ENCODE data around the gene GAPDH.

The GAPDH gene

DNA sequence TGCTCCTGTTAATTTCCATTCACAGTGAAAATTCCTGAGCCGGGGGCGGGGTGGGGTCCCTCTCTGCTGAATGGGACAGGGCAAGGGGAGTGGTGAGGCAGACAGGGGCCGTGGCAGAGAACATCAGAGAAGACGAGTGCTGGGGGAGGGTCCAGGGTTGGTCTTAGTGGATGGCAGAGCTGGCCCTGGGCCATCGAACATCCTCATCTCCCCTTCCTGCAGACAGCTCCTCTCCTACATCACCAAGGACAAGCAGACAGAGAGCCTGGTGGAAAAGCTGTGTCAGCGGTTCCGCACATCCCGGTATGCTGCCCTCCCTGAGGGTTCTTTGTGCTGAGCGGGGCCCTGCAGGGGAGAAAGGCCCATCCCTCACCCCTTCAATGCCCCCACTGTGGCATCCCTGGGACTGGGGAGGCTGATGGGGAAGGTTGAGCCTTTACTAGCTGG lies 5.0 kb upstream of the GAPDH start:
- DNase-seq (ENCODE audit: low spot score) = no peak

DNA sequence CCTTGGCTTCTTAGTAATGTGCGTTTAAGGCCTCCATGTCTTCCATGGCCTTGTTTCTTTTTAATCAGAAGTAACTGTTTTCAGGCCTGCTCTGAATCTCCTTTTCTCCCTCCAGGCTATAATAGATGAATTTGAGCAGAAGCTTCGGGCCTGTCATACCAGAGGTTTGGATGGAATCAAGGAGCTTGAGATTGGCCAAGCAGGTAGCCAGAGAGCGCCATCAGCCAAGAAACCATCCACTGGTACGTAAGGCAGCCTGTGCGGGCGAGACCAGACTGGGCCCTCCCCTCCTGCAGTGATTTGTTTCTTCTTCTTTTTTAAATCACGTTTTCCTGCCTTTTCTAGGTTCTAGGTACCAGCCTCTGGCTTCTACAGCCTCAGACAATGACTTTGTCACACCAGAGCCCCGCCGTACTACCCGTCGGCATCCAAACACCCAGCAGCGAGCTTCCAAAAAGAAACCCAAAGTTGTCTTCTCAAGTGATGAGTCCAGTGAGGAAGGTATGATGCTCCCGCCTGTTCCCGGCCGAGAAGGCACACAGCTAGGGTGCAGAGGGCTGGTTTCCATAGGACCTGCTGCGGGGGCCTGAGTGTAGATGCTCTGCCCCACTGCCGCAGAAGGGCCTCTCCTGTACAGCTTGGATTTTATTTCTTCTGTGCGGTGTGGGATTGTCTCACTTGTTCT lies 3.6 kb upstream of the GAPDH start:
- no peak for DNase-seq (ENCODE audit: low spot score)

DNA sequence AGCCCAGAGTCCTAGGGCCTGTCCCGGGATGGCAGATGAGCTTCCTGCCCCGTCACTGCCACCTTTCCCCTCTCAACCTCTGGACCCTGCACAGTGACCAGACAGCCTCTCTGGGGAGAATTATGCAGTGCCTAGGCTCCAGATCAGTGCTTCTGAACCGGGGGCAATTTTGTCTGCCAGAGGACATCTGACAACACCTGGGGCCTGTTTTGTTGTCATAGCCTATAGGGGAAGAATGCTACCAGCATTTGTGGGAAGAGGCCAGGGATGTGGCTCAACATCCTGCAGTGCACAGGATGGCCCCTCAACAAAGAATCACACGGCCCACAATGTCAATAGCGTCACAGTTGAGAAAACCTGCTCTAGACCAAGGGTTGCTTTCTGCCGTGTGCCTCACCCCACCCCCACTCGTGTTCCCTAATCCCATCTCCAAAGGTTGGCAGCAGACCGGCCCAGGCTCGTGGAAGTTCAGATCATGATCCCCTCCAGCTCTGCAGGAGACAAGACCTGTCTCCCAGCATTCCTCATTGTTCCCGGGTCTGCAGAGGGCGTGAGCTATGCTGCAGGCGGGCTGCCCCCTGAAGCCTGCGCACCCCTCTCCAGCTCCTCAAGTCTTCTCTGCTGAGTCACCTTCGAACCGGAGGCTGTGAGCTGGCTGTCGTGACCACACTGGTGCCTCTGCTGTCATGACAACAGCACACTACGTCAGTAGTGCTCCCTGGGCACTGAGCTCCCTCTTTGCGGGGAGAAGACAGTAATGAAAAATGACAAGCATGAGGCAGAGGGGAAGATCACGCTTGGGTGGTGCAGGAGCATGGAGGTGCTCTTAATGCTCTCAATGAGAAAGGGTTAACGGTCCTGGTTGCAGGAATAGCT lies 2.0 kb upstream of the GAPDH start:
- DNase-seq (ENCODE audit: low spot score) = peak; percentile 83

DNA sequence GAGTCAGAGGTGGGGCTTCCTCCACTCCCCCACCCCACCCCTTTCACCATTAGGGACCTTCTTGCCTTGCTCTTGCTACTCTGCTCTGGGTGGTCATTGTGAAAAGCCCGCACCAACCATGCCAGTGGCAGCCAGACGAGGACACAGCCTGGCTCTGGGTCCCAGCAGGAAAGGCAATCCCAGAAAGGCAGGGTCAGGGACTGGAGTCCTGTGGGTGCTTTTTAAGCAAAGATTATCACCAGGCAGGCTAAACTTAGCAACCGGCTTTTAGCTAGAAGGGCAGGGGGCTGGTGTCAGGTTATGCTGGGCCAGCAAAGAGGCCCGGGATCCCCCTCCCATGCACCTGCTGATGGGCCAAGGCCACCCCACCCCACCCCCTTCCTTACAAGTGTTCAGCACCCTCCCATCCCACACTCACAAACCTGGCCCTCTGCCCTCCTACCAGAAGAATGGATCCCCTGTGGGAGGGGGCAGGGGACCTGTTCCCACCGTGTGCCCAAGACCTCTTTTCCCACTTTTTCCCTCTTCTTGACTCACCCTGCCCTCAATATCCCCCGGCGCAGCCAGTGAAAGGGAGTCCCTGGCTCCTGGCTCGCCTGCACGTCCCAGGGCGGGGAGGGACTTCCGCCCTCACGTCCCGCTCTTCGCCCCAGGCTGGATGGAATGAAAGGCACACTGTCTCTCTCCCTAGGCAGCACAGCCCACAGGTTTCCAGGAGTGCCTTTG lies 1.2 kb upstream of the GAPDH start:
- DNase-seq (ENCODE audit: low spot score) = peak; percentile 25

DNA sequence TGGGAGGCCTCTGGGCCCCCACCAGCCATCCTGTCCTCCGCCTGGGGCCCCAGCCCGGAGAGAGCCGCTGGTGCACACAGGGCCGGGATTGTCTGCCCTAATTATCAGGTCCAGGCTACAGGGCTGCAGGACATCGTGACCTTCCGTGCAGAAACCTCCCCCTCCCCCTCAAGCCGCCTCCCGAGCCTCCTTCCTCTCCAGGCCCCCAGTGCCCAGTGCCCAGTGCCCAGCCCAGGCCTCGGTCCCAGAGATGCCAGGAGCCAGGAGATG lies 729 bp upstream of the GAPDH start:
- DNase-seq (ENCODE audit: low spot score) = no peak

DNA sequence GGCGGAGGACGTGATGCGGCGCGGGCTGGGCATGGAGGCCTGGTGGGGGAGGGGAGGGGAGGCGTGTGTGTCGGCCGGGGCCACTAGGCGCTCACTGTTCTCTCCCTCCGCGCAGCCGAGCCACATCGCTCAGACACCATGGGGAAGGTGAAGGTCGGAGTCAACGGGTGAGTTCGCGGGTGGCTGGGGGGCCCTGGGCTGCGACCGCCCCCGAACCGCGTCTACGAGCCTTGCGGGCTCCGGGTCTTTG lies 303 bp downstream of the GAPDH start:
- peak; percentile 68 for DNase-seq (ENCODE audit: low spot score)

DNA sequence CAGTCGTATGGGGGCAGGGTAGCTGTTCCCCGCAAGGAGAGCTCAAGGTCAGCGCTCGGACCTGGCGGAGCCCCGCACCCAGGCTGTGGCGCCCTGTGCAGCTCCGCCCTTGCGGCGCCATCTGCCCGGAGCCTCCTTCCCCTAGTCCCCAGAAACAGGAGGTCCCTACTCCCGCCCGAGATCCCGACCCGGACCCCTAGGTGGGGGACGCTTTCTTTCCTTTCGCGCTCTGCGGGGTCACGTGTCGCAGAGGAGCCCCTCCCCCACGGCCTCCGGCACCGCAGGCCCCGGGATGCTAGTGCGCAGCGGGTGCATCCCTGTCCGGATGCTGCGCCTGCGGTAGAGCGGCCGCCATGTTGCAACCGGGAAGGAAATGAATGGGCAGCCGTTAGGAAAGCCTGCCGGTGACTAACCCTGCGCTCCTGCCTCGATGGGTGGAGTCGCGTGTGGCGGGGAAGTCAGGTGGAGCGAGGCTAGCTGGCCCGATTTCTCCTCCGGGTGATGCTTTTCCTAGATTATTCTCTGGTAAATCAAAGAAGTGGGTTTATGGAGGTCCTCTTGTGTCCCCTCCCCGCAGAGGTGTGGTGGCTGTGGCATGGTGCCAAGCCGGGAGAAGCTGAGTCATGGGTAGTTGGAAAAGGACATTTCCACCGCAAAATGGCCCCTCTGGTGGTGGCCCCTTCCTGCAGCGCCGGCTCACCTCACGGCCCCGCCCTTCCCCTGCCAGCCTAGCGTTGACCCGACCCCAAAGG lies 804 bp downstream of the GAPDH start:
- DNase-seq (ENCODE audit: low spot score) = peak; percentile 86

DNA sequence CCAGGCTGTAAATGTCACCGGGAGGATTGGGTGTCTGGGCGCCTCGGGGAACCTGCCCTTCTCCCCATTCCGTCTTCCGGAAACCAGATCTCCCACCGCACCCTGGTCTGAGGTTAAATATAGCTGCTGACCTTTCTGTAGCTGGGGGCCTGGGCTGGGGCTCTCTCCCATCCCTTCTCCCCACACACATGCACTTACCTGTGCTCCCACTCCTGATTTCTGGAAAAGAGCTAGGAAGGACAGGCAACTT lies 1.3 kb downstream of the GAPDH start:
- no peak for DNase-seq (ENCODE audit: low spot score)

DNA sequence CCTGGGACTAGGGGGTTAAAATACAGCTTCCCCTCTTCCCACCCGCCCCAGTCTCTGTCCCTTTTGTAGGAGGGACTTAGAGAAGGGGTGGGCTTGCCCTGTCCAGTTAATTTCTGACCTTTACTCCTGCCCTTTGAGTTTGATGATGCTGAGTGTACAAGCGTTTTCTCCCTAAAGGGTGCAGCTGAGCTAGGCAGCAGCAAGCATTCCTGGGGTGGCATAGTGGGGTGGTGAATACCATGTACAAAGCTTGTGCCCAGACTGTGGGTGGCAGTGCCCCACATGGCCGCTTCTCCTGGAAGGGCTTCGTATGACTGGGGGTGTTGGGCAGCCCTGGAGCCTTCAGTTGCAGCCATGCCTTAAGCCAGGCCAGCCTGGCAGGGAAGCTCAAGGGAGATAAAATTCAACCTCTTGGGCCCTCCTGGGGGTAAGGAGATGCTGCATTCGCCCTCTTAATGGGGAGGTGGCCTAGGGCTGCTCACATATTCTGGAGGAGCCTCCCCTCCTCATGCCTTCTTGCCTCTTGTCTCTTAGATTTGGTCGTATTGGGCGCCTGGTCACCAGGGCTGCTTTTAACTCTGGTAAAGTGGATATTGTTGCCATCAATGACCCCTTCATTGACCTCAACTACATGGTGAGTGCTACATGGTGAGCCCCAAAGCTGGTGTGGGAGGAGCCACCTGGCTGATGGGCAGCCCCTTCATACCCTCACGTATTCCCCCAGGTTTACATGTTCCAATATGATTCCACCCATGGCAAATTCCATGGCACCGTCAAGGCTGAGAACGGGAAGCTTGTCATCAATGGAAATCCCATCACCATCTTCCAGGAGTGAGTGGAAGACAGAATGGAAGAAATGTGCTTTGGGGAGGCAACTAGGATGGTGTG lies 1.9 kb downstream of the GAPDH start:
- DNase-seq (ENCODE audit: low spot score) = peak; percentile 18

DNA sequence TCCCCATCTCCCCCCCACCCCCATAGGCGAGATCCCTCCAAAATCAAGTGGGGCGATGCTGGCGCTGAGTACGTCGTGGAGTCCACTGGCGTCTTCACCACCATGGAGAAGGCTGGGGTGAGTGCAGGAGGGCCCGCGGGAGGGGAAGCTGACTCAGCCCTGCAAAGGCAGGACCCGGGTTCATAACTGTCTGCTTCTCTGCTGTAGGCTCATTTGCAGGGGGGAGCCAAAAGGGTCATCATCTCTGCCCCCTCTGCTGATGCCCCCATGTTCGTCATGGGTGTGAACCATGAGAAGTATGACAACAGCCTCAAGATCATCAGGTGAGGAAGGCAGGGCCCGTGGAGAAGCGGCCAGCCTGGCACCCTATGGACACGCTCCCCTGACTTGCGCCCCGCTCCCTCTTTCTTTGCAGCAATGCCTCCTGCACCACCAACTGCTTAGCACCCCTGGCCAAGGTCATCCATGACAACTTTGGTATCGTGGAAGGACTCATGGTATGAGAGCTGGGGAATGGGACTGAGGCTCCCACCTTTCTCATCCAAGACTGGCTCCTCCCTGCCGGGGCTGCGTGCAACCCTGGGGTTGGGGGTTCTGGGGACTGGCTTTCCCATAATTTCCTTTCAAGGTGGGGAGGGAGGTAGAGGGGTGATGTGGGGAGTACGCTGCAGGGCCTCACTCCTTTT lies 2.7 kb downstream of the GAPDH start:
- DNase-seq (ENCODE audit: low spot score) = no peak

DNA sequence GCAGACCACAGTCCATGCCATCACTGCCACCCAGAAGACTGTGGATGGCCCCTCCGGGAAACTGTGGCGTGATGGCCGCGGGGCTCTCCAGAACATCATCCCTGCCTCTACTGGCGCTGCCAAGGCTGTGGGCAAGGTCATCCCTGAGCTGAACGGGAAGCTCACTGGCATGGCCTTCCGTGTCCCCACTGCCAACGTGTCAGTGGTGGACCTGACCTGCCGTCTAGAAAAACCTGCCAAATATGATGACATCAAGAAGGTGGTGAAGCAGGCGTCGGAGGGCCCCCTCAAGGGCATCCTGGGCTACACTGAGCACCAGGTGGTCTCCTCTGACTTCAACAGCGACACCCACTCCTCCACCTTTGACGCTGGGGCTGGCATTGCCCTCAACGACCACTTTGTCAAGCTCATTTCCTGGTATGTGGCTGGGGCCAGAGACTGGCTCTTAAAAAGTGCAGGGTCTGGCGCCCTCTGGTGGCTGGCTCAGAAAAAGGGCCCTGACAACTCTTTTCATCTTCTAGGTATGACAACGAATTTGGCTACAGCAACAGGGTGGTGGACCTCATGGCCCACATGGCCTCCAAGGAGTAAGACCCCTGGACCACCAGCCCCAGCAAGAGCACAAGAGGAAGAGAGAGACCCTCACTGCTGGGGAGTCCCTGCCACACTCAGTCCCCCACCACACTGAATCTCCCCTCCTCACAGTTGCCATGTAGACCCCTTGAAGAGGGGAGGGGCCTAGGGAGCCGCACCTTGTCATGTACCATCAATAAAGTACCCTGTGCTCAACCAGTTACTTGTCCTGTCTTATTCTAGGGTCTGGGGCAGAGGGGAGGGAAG lies 3.5 kb downstream of the GAPDH start:
- DNase-seq (ENCODE audit: low spot score) = peak; percentile 86

DNA sequence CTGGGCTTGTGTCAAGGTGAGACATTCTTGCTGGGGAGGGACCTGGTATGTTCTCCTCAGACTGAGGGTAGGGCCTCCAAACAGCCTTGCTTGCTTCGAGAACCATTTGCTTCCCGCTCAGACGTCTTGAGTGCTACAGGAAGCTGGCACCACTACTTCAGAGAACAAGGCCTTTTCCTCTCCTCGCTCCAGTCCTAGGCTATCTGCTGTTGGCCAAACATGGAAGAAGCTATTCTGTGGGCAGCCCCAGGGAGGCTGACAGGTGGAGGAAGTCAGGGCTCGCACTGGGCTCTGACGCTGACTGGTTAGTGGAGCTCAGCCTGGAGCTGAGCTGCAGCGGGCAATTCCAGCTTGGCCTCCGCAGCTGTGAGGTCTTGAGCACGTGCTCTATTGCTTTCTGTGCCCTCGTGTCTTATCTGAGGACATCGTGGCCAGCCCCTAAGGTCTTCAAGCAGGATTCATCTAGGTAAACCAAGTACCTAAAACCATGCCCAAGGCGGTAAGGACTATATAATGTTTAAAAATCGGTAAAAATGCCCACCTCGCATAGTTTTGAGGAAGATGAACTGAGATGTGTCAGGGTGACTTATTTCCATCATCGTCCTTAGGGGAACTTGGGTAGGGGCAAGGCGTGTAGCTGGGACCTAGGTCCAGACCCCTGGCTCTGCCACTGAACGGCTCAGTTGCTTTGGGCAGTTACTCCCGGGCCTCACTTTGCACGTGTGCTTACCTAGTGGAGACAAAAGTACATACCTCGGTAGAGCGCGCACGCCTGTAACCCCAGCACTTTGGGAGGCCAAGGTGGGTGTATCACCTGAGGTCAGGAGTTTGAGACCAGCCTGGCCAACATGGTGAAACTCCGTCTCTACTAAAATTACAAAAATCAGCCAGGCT lies 4.3 kb downstream of the GAPDH start:
- DNase-seq (ENCODE audit: low spot score) = no peak

DNA sequence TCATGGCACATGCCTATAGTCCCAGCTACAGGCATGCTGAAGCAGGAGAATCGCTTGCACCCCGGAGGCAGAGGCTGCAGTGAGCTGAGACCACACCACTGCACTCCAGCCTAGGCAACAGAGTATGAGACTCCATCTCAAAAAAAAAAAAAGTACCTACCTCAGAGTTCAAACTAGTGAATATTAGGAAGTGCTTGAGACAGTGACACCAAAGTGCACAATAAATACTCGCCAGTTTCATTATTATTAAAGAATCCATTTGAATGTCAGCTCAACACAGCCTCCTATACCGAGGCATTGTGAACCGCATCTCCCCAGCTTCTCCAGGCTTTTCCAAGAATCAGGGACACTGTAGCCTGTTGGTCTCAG lies 5.0 kb downstream of the GAPDH start:
- DNase-seq (ENCODE audit: low spot score) = no peak

DNA sequence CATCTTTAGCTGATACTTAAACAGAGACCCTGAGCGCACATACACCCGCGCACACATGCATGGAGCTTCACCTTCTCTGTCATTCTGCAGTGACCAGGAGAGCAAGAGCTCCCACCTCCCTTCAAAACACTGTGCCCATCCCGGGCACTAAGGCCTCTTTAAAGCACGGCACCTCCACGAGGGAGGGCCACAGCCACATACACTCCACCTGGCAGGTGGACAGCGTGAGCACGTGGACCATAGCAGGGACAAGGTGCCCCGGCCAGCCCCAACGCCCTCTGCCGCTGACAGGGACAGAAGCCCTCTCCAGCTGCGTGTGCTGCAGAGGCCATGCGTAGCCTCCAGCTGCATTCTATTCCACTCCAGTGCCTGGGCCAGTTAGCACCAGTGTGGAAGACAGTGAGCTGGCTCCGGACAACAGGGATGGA lies 5.4 kb downstream of the GAPDH start:
- DNase-seq (ENCODE audit: low spot score) = no peak

DNA sequence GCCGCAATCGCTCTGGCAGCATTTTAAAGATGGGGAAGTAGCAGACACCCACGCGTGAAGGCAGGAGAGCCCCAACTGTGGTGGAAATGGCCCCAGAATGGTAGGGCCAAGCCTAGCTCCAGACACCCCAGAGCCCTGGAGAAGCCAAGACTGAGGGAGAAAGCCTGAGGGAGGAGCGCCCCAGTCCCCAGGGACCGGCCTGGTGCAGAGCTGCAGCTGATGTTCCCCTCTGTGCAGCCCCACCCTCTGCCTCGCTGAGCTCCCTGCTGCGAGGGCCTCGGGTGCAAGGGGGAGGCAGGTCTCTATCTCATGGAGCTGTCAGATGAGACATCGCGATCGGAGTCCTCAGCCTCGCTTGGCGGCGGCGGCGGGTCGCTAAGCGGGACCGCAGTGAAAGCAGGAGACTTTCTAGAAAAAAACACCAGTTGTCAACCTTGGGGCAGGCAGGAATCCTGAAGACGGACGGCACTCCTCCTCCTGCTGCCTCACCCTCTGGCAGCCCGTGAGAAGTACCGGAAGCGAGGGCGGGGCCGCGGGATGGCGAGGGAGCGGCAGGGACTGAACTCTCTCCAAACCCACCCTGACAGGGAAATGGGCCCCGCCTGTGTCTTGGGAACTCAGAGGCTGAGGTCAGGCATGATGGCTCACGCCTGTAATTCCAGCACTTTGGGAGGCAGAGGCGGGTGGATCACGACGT lies 6.0 kb downstream of the GAPDH start:
- DNase-seq (ENCODE audit: low spot score) = peak; percentile 35

DNA sequence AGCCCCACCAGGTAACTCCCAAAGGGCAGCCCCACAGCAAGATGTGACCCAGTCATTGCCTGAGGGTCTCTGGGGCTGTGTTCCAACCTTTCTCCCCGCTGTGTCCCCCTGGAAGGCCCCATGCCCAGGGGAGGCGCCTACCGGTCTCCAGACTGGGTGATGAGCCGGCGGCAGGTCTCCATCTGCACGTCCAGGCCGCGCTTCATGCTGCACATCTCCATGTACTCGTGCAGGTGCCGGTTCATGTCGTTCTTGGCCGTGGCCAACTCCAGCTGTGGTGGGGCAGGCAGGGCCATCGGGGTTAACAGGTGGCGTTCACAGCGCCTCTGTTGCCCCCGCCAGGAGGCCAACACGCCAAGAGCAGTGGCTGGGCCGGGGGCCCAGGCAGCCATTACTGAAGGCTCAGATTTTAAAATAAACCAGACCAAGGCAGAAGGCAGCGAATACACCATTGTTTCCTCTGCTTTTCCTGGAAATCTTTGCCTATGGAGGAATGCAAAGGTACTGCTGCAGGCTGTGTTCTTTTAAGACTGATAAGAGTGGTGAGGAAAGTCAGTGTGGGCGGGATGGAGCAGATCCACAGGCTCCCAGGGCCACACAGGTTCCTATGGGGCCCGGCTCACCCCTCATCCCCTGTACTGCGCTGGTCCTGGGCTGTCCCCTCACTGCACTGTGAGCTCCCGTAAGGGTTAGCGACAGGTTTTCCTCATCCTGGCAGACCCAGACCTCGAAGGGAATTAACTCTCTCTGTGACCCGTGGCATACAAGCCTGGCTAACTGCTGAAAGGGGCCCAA lies 7.3 kb downstream of the GAPDH start:
- DNase-seq (ENCODE audit: low spot score) = no peak

DNA sequence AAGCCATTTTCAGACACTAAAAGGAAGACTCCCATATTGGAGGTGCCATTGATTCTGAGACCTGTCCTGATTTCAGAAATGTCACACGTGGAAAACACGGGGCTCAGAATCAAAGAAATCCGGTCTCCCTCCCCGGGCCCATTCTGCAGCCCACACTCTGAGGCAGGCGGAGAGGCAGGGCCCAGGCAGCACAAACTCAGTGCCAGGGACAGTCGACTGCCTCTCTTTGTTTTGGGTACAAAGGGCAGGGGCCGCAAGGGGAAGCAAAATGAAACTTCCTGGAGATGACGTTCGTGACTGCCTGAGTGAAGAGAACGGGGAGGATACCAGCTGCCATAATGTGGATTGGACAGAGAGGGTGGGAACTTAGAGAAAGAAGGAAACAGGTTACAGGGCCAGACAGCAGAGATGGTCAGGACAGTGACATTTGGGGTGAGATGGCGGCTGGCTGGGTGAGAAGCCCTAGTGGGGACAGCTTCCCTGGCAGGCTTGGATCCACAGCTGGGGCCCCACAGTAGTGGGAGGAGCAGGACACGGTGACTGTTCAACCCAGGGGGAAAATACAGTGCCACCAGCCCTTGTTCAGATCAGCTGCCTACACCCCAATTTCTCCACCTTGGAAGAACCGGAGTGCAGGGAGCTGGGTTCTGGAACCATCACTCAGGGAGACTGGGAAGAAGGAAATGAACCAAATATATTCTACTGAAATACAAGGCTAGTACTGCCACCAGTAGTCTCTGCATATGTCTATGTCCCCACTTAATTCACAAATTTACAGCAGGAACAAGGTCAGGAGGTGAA lies 8.1 kb downstream of the GAPDH start:
- no peak for DNase-seq (ENCODE audit: low spot score)

Measured in hematopoietic multipotent progenitor cell treated with erythropoietin and hydrocortisone succinate and interleukin-3 and kit ligand, for 17 days (in vitro differentiated cells).